ENCODE results near the gene UBN1.

- TF ChIP-seq, protein P1, sequence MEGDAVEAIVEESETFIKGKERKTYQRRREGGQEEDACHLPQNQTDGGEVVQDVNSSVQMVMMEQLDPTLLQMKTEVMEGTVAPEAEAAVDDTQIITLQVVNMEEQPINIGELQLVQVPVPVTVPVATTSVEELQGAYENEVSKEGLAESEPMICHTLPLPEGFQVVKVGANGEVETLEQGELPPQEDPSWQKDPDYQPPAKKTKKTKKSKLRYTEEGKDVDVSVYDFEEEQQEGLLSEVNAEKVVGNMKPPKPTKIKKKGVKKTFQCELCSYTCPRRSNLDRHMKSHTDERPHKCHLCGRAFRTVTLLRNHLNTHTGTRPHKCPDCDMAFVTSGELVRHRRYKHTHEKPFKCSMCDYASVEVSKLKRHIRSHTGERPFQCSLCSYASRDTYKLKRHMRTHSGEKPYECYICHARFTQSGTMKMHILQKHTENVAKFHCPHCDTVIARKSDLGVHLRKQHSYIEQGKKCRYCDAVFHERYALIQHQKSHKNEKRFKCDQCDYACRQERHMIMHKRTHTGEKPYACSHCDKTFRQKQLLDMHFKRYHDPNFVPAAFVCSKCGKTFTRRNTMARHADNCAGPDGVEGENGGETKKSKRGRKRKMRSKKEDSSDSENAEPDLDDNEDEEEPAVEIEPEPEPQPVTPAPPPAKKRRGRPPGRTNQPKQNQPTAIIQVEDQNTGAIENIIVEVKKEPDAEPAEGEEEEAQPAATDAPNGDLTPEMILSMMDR (conservative IDR thresholded peaks at IDR 0.05 in 1 of 2, IDR thresholded peaks at IDR 0.05 in 1 of 2; ENCODE audit: extremely low read depth in 1 of 2, insufficient read depth in 1 of 2, low read depth in 1 of 2, low read length in 2 of 2) = no peak
- no peak for TF ChIP-seq EZH2 (IDR thresholded peaks at IDR 0.05; ENCODE audit: borderline replicate concordance, low read length)
These were observed 51.7 kb downstream of the UBN1 start for GRCh38 chr16:4898811-4899473.

All from mammary epithelial cell (primary cell).